Measurements from ENCODE around the gene FAHD2B. TPM values are rescaled to one million over a fixed set of nuclear protein-coding genes. Genes with fewer than 3 reads are reported as not detected.
"Not testable (repeated sequence)": the region's sequence is repeated elsewhere in the genome, so short reads cannot be mapped to it uniquely, and the experiment has no call there.

FAHD2B gene
- total and polyA plus RNA-seq, 4 experiments from 2014 or later: 13.3 to 25.2 (median 21.0) TPM

DNA sequence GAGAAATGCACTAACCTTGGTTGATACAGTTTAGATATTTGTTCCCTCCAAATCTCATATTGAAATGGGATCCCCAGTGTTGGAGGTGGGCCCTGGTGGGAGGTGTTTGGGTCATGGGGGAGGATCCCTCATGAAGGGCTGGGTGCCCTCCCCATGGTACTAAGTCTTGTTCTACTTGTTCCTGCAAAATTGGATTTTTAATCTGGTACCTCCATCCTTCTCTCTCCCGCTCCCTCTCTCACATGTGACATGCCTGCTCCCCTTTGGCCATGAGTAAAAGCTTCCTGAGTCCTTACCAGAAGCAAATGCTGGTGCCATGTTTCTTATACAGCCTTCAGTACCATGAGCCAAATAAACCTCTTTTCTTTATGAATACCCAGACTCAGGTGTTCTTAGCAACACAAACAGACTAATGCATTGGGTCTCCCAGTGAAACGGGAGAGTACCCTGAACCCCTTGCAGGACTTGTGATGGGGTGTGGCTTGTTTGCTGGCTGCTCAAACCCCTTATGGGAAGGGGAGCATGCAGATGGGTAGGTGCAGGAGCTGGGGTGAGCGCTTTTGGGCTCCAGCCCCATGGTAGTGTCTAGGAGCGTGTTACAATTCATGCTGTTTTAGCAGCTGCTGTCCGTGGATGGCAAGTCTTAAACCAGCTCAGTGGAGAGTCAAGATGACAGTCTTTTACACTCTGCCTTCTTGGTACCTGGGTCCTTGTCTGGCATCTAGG lies 27.2 kb downstream of the FAHD2B start:
- Mint-ChIP-seq H3K27ac (no peak overlapping the region), H3K27me3 (peaks cover 6 to 8% of the 10 kb centered on the region in 2 donors), H3K4me1 (no peaks in the 10 kb centered on the region), H3K9me3 (no peaks in the 10 kb centered on the region), H3K36me3 (no peaks in the 10 kb centered on the region), H3K4me3 (no peak overlapping the region)
- DNase-seq: no peak
- ChIA-PET POLR2A (ENCODE audit: partially characterized antibody) (no interaction called here), CTCF (ENCODE audit: partially characterized antibody) (no interaction called here)
- Histone ChIP-seq H3K4me3 (ENCODE audit: low read length in 2 of 2) (no peak overlapping the region), H3K27me3 (ENCODE audit: insufficient read depth, low read length) (no peaks in the 10 kb centered on the region), H3K4me1 (ENCODE audit: insufficient read depth, low read length) (no peaks in the 10 kb centered on the region), H3K27ac (ENCODE audit: low read depth, low read length) (no peak overlapping the region), H3K36me3 (ENCODE audit: insufficient read depth, low read length) (no peaks in the 10 kb centered on the region), H3K9me3 (ENCODE audit: control insufficient read depth in 1 of 2, low read length in 2 of 2) (no peaks in the 10 kb centered on the region)
- intact Hi-C loops (cut with micrococcal nuclease): no loop called here

DNA sequence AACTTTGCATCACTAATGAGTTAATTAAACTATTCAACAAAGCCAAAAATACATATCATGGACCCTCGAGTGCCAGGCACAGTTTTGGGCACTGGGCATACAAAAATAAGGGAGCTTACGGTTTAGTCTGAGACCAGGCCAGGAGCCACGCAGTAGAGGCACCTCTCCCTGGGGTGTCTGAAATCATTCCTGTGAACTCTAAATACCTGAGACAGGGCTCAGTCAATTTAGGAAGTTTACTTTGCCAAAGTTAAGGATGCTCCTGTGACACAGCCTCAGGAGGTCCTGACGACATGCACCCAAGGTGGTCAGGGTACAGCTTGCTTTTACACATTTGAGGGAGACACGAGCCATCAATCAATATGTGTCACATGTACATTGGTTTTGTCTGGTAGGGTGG lies 28.7 kb downstream of the FAHD2B start:
- H3K27me3 ChIP-seq (ENCODE audit: insufficient read depth, low read length); H3K9me3 ChIP-seq (ENCODE audit: control insufficient read depth in 1 of 2, low read length in 2 of 2); H3K4me1 Mint-ChIP-seq; intact Hi-C loops (cut with micrococcal nuclease); CTCF ChIA-PET (ENCODE audit: partially characterized antibody); H3K27me3 Mint-ChIP-seq; H3K9me3 Mint-ChIP-seq; DNase-seq; H3K4me3 ChIP-seq (ENCODE audit: low read length in 2 of 2); H3K4me1 ChIP-seq (ENCODE audit: insufficient read depth, low read length); H3K4me3 Mint-ChIP-seq; H3K36me3 Mint-ChIP-seq; H3K36me3 ChIP-seq (ENCODE audit: insufficient read depth, low read length); POLR2A ChIA-PET (ENCODE audit: partially characterized antibody); H3K27ac ChIP-seq (ENCODE audit: low read depth, low read length); H3K27ac Mint-ChIP-seq: not testable (repeated sequence)

DNA sequence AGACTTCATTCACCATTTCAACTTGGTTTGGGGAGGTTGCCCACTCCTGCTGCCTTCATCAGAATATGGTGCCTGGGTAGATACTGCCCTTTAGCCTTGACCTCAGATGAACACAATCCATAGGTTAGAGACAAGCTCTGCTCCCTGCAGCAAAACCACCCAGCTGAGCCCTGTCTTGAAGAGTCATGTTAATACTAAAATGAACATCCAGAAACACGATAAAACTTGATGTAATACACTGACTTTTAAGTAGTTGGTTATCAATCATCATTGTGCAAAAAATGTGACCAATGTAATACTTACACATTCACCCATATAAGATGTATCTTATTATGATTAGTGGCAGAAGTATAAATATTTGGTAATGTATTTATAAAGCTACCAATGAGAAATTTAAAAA lies 32.7 kb downstream of the FAHD2B start:
- H3K36me3 ChIP-seq (ENCODE audit: insufficient read depth, low read length); H3K27me3 Mint-ChIP-seq; POLR2A ChIA-PET (ENCODE audit: partially characterized antibody); H3K36me3 Mint-ChIP-seq; H3K27ac Mint-ChIP-seq; H3K27me3 ChIP-seq (ENCODE audit: insufficient read depth, low read length); CTCF ChIA-PET (ENCODE audit: partially characterized antibody); H3K9me3 Mint-ChIP-seq; H3K4me3 Mint-ChIP-seq; H3K27ac ChIP-seq (ENCODE audit: low read depth, low read length); H3K4me3 ChIP-seq (ENCODE audit: low read length in 2 of 2); DNase-seq; H3K4me1 Mint-ChIP-seq; intact Hi-C loops (cut with micrococcal nuclease); H3K9me3 ChIP-seq (ENCODE audit: control insufficient read depth in 1 of 2, low read length in 2 of 2); H3K4me1 ChIP-seq (ENCODE audit: insufficient read depth, low read length): not testable (repeated sequence)

DNA sequence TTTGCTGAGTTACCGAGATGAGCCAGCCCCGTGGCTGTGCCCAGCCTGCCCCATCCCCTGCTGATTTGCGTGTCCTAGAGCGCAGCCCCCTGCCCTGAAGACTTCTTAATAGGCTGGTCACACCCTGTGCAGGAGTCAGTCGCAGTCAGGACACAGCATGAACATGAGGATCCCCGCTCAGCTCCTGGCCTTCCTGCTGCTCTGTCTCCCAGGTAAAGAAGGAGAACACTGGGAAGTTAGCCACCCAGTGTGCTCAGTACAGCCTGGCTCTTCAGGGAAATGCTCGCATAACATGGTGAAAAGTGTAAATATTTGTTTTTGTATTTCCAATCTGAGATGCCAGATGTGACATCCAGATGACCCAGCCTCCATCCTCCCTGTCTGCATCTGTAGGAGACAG lies 34.9 kb downstream of the FAHD2B start:
- H3K27me3 Mint-ChIP-seq; H3K36me3 ChIP-seq (ENCODE audit: insufficient read depth, low read length); H3K4me1 Mint-ChIP-seq; DNase-seq; H3K36me3 Mint-ChIP-seq; H3K9me3 Mint-ChIP-seq; H3K27ac ChIP-seq (ENCODE audit: low read depth, low read length); H3K9me3 ChIP-seq (ENCODE audit: control insufficient read depth in 1 of 2, low read length in 2 of 2); H3K4me3 ChIP-seq (ENCODE audit: low read length in 2 of 2); H3K4me3 Mint-ChIP-seq; H3K27me3 ChIP-seq (ENCODE audit: insufficient read depth, low read length); intact Hi-C loops (cut with micrococcal nuclease); CTCF ChIA-PET (ENCODE audit: partially characterized antibody); POLR2A ChIA-PET (ENCODE audit: partially characterized antibody); H3K4me1 ChIP-seq (ENCODE audit: insufficient read depth, low read length); H3K27ac Mint-ChIP-seq: not testable (repeated sequence)

DNA sequence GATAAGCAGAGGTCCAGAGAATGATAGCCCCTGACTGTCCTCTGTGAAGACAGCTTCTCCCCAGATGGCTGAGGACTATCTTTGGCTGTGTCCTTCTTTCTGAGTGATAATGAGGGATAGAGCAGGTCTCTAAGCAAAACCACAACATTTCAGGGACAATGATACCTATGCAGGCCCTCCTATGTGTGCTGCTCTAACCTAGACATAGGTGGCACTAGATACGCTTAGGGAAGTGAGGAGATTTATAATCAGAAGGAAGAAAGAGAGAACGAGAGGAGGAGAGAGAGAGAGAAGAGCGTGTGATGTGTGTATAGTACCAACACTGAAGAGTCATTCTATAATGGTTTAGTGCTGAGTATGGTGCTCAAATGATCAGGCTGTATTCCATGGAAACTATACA lies 38.5 kb downstream of the FAHD2B start:
- intact Hi-C loops (cut with micrococcal nuclease); DNase-seq; CTCF ChIA-PET (ENCODE audit: partially characterized antibody); H3K36me3 Mint-ChIP-seq; H3K36me3 ChIP-seq (ENCODE audit: insufficient read depth, low read length); H3K9me3 Mint-ChIP-seq; H3K4me1 ChIP-seq (ENCODE audit: insufficient read depth, low read length); H3K27me3 ChIP-seq (ENCODE audit: insufficient read depth, low read length); H3K27me3 Mint-ChIP-seq; H3K9me3 ChIP-seq (ENCODE audit: control insufficient read depth in 1 of 2, low read length in 2 of 2); H3K4me1 Mint-ChIP-seq; H3K27ac ChIP-seq (ENCODE audit: low read depth, low read length); POLR2A ChIA-PET (ENCODE audit: partially characterized antibody); H3K4me3 Mint-ChIP-seq; H3K4me3 ChIP-seq (ENCODE audit: low read length in 2 of 2); H3K27ac Mint-ChIP-seq: not testable (repeated sequence)

DNA sequence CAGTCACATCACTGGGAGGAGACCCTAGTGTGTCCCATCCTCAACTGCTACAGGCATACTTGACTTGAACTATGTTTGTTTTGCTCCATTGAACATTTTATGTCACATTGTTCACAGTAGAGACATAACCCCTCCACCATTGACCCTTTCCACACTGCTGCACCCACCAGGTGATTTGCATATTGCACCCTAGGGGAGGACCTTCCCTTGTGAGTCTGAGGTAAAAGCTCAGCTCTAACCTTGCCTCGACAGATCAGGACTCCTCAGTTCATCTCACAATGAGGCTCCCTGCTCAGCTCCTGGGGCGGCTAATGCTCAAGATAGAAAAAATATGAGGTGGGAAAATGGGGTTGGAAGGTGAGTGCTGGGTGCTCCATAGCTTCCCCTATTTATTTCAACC lies 44.6 kb downstream of the FAHD2B start:
- H3K4me3 ChIP-seq (ENCODE audit: low read length in 2 of 2); H3K27me3 Mint-ChIP-seq; H3K9me3 Mint-ChIP-seq; H3K27ac Mint-ChIP-seq; H3K4me3 Mint-ChIP-seq; H3K4me1 ChIP-seq (ENCODE audit: insufficient read depth, low read length); intact Hi-C loops (cut with micrococcal nuclease); H3K9me3 ChIP-seq (ENCODE audit: control insufficient read depth in 1 of 2, low read length in 2 of 2); H3K36me3 Mint-ChIP-seq; H3K36me3 ChIP-seq (ENCODE audit: insufficient read depth, low read length); H3K27me3 ChIP-seq (ENCODE audit: insufficient read depth, low read length); H3K27ac ChIP-seq (ENCODE audit: low read depth, low read length); DNase-seq; H3K4me1 Mint-ChIP-seq; CTCF ChIA-PET (ENCODE audit: partially characterized antibody); POLR2A ChIA-PET (ENCODE audit: partially characterized antibody): not testable (repeated sequence)

DNA sequence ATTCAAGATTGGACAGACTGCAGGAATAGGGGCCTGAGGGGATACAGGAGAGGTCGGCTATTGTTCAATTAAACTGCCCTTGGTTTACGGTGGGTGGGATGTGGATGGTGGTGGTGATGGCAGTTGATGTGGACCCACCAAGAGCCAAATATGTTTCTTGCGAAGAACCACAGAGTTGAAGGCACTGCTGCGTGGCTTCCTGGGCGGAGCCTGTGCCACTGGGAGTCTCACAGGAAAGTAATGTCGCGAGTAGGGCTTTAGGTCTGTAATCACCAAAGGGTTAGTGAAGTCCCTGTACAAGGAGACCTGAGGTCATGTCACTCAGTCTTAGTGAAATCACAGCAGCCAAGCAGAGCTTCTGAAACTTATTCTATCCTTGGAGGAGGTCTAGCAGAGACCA lies 46.2 kb downstream of the FAHD2B start:
- POLR2A ChIA-PET (ENCODE audit: partially characterized antibody); H3K4me1 ChIP-seq (ENCODE audit: insufficient read depth, low read length); H3K4me3 ChIP-seq (ENCODE audit: low read length in 2 of 2); H3K9me3 Mint-ChIP-seq; H3K36me3 Mint-ChIP-seq; DNase-seq; H3K27ac Mint-ChIP-seq; H3K4me1 Mint-ChIP-seq; H3K9me3 ChIP-seq (ENCODE audit: control insufficient read depth in 1 of 2, low read length in 2 of 2); intact Hi-C loops (cut with micrococcal nuclease); H3K27me3 ChIP-seq (ENCODE audit: insufficient read depth, low read length); H3K27me3 Mint-ChIP-seq; CTCF ChIA-PET (ENCODE audit: partially characterized antibody); H3K36me3 ChIP-seq (ENCODE audit: insufficient read depth, low read length); H3K27ac ChIP-seq (ENCODE audit: low read depth, low read length): not testable (repeated sequence)
- H3K4me3 Mint-ChIP-seq: peak overlapping the region in 1 of 8 donors; percentile 43

DNA sequence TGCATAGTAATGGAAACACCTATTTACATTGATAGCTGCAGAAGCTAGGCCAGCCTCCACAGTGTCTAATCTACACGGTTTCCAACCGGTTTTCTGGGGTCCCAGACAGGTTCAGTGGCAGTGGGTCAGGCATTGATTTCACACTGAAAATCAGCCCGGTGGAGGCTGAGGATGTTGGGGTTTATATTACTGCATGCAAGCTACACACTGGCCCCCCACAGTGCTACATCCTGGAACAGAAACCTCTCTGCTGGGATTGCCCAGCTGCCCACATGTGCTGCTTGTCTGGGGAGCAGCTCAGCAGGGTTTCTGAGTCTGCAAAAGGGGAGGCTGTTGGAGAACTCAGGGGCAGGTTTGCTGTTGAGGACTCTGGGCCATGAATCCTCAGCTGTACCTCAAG lies 48.0 kb downstream of the FAHD2B start:
- POLR2A ChIA-PET (ENCODE audit: partially characterized antibody); H3K27ac ChIP-seq (ENCODE audit: low read depth, low read length); H3K27ac Mint-ChIP-seq; H3K4me1 ChIP-seq (ENCODE audit: insufficient read depth, low read length); H3K4me1 Mint-ChIP-seq; CTCF ChIA-PET (ENCODE audit: partially characterized antibody); H3K4me3 Mint-ChIP-seq; H3K36me3 Mint-ChIP-seq; DNase-seq; intact Hi-C loops (cut with micrococcal nuclease); H3K4me3 ChIP-seq (ENCODE audit: low read length in 2 of 2); H3K27me3 Mint-ChIP-seq; H3K9me3 ChIP-seq (ENCODE audit: control insufficient read depth in 1 of 2, low read length in 2 of 2); H3K27me3 ChIP-seq (ENCODE audit: insufficient read depth, low read length); H3K36me3 ChIP-seq (ENCODE audit: insufficient read depth, low read length); H3K9me3 Mint-ChIP-seq: not testable (repeated sequence)

All from CD4-positive, alpha-beta memory T cell (primary cell).